ENCODE measurements around the gene DPH5. TPM values are rescaled to one million over a fixed set of nuclear protein-coding genes. Genes with fewer than 3 reads are reported as not detected.

The DPH5 gene
- total and polyA plus RNA-seq, 2 donors (not counting 3 experiments of a cell fraction or from before 2014, with no cell fraction given) = 37.2 to 43.6 TPM

DNA sequence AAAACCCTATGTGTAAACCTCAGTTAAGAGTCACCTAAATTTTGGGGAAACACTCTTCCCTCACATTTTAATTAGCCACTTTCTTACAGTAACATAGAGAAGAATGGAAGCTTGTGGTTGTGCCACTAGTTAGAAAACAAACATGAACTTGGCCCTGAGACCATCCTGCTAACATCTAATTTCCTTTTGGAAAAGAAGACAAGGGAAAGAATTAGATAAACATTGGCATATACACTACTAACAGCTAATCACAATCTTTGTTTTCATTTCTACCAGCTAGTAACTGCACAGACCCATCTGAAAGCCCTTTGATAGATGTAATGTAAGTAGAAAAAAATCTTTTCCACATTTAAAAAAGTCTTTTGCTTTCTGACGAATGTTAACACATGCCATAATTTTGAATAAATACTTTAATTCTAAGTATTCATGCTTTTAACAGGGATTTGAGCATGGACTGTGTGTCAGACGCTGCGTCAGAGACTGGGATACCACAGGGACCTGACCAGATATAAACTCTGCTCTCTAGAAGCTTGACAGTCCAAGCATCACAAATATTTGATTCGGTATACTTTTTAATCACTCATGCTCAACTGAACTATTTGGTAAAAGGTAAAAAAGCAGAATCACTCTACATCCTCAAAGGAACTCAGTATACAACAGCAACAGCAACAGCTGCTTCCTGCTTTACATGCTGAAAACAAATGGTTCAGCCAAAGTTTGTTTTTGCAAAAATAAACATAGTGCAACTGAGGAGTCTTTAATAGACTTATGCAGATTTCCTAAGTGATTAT lies 30.2 kb downstream of the DPH5 start:
- DNase-seq (ENCODE audit: low read depth, low spot score) (peak; percentile 90), FAIRE-seq (peak; percentile 75)
- Histone ChIP-seq H3K27ac (ENCODE audit: insufficient read depth, low read depth, low read length) (peak overlapping the region; percentile 95), H3K36me3 (ENCODE audit: control insufficient read depth in 2 of 2, extremely low read depth in 1 of 2, insufficient read depth in 2 of 2, low read length in 2 of 2) (no peaks in the 10 kb centered on the region), H3K9me3 (replicated peaks; ENCODE audit: control insufficient read depth, insufficient read depth, low read length) (no peaks in the 10 kb centered on the region), H3K9me1 (replicated peaks; ENCODE audit: control insufficient read depth, extremely low read depth, insufficient read depth, low read length) (no peaks in the 10 kb centered on the region), H3K79me2 (ENCODE audit: control insufficient read depth, insufficient read depth, low read length) (no peaks in the 10 kb centered on the region), H3K4me3 (replicated peaks in 1 of 3; ENCODE audit: insufficient read depth in 1 of 3, low read depth in 1 of 3, low read length in 3 of 3) (peak overlapping the region in 1 of 3 experiments; percentile 59), H2AFZ (ENCODE audit: low read depth, low read length) (no peak overlapping the region), H3K9ac (replicated peaks; ENCODE audit: extremely low read depth, insufficient read depth, low read length) (peak overlapping the region; percentile 87), H3K27me3 (ENCODE audit: control insufficient read depth in 2 of 2, insufficient read depth in 2 of 2, low read length in 2 of 2) (no peaks in the 10 kb centered on the region), H4K20me1 (replicated peaks; ENCODE audit: control insufficient read depth, extremely low read depth, insufficient read depth, low read length) (no peaks in the 10 kb centered on the region), H3K4me2 (ENCODE audit: insufficient read depth, low read length) (peak overlapping the region; percentile 96), H3K4me1 (ENCODE audit: control insufficient read depth, extremely low read depth, insufficient read depth, low read length) (peaks cover 31% of the 10 kb centered on the region)
- POLR2A ChIA-PET = interaction anchor here (1.1 to 1.5 kb wide), 3 partner anchors 11 to 243 kb away, joined by 3 to 6 read pairs (median 5); no protein-coding TSS in a partner anchor
- CTCF ChIA-PET = interaction anchor here (0.8 to 2.2 kb wide), 6 partner anchors 10 to 293 kb away, joined by 3 to 9 read pairs (median 5); no protein-coding TSS in a partner anchor
- dilution Hi-C loops (cut with MboI; ENCODE audit: extremely low pct_ligation_motif_present, low sequenced_read_pairs) = no loop called here
- TF ChIP-seq GATA2 (IDR thresholded peaks at IDR 0.05; ENCODE audit: insufficient read depth, insufficient read length, low read depth, low read length) = no peak
- peak; percentile 1 for TF ChIP-seq POLR2AphosphoS5 (IDR thresholded peaks at IDR 0.05; ENCODE audit: insufficient read depth, low read depth, low read length)
- intact Hi-C loops (cut with micrococcal nuclease) = loop anchor here (1.0 kb wide), 1 partner anchor 11 kb away; no protein-coding TSS in a partner anchor
- BruUV-seq (replicated peaks) = TSS peak; percentile 57

DNA sequence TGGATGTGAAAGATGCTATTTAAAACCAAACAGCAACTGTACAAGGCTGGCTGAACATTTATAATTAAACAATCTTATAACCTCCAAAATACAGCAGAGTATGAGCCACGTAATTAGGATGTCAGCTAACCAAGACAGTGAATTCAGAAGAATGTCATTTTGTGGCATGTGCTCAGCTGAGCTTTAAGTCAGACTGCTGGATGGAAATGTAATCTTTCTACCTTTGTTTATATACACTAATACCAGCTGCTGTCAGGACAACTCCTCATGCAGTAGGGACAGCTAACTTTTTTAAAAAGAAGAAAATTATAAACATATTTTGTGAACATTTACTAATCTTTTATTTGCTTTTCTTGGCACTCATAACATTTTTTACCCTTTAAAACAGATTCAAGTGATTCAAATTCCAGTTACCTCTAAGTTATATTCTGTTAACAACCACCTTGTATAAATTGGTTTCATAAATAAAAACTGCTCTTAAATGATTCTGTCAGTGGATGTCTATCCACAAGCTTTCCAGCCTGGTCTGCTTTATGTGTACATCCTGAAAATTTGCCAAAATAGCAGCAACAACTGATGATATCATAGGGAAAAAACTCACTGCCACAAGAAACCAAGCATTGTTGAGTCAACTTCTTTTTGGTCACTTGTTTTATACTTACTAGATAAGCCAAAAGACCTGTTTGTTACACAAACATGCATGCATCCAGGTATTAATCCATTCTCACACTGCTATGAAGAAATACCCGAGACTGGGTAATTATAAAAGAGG lies 36.1 kb downstream of the DPH5 start:
- Histone ChIP-seq H3K27ac (ENCODE audit: insufficient read depth, low read depth, low read length) (peak overlapping the region; percentile 75), H3K36me3 (ENCODE audit: control insufficient read depth in 2 of 2, extremely low read depth in 1 of 2, insufficient read depth in 2 of 2, low read length in 2 of 2) (no peaks in the 10 kb centered on the region), H3K9me3 (replicated peaks; ENCODE audit: control insufficient read depth, insufficient read depth, low read length) (no peaks in the 10 kb centered on the region), H3K9me1 (replicated peaks; ENCODE audit: control insufficient read depth, extremely low read depth, insufficient read depth, low read length) (no peaks in the 10 kb centered on the region), H2AFZ (ENCODE audit: low read depth, low read length) (no peak overlapping the region), H3K4me2 (ENCODE audit: insufficient read depth, low read length) (peak overlapping the region; percentile 0), H4K20me1 (replicated peaks; ENCODE audit: control insufficient read depth, extremely low read depth, insufficient read depth, low read length) (no peaks in the 10 kb centered on the region), H3K4me1 (ENCODE audit: control insufficient read depth, extremely low read depth, insufficient read depth, low read length) (peaks cover 18% of the 10 kb centered on the region), H3K9ac (replicated peaks; ENCODE audit: extremely low read depth, insufficient read depth, low read length) (peak overlapping the region; percentile 28), H3K79me2 (ENCODE audit: control insufficient read depth, insufficient read depth, low read length) (no peaks in the 10 kb centered on the region), H3K4me3 (replicated peaks in 1 of 3; ENCODE audit: insufficient read depth in 1 of 3, low read depth in 1 of 3, low read length in 3 of 3) (no peak overlapping the region), H3K27me3 (ENCODE audit: control insufficient read depth in 2 of 2, insufficient read depth in 2 of 2, low read length in 2 of 2) (no peaks in the 10 kb centered on the region)
- ChIA-PET POLR2A (interaction anchor here (1.1 kb wide), 1 partner anchor 247 kb away, joined by 6 read pairs; no protein-coding TSS in a partner anchor), CTCF (interaction anchor here (0.6 to 2.9 kb wide), 4 partner anchors 14 to 299 kb away, joined by 3 to 7 read pairs (median 4); no protein-coding TSS in a partner anchor)
- no peak for FAIRE-seq
- intact Hi-C loops (cut with micrococcal nuclease) = no loop called here
- dilution Hi-C loops (cut with MboI; ENCODE audit: extremely low pct_ligation_motif_present, low sequenced_read_pairs) = no loop called here
- peak; percentile 91 for DNase-seq (ENCODE audit: low read depth, low spot score)
- no TSS peak for BruUV-seq (replicated peaks)
- no peak for TF ChIP-seq POLR2AphosphoS5 (IDR thresholded peaks at IDR 0.05; ENCODE audit: insufficient read depth, low read depth, low read length)
- TF ChIP-seq JUN (IDR thresholded peaks at IDR 0.05; ENCODE audit: borderline replicate concordance, insufficient read depth, insufficient read length, low read depth) = peak; percentile 50
- peak; percentile 31 for TF ChIP-seq GATA2 (IDR thresholded peaks at IDR 0.05; ENCODE audit: insufficient read depth, insufficient read length, low read depth, low read length)
- no peak for TF ChIP-seq EZH2 (IDR thresholded peaks at IDR 0.05; ENCODE audit: borderline replicate concordance, low read depth, low read length, severe bottlenecking)
- TF ChIP-seq, protein P1, sequence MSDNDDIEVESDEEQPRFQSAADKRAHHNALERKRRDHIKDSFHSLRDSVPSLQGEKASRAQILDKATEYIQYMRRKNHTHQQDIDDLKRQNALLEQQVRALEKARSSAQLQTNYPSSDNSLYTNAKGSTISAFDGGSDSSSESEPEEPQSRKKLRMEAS (IDR thresholded peaks at IDR 0.05; ENCODE audit: insufficient read depth, insufficient read length) = no peak
- TF ChIP-seq MYC (IDR thresholded peaks at IDR 0.05; ENCODE audit: low read depth, low read length) = no peak
- TF ChIP-seq, protein P2, sequence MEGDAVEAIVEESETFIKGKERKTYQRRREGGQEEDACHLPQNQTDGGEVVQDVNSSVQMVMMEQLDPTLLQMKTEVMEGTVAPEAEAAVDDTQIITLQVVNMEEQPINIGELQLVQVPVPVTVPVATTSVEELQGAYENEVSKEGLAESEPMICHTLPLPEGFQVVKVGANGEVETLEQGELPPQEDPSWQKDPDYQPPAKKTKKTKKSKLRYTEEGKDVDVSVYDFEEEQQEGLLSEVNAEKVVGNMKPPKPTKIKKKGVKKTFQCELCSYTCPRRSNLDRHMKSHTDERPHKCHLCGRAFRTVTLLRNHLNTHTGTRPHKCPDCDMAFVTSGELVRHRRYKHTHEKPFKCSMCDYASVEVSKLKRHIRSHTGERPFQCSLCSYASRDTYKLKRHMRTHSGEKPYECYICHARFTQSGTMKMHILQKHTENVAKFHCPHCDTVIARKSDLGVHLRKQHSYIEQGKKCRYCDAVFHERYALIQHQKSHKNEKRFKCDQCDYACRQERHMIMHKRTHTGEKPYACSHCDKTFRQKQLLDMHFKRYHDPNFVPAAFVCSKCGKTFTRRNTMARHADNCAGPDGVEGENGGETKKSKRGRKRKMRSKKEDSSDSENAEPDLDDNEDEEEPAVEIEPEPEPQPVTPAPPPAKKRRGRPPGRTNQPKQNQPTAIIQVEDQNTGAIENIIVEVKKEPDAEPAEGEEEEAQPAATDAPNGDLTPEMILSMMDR (IDR thresholded peaks at IDR 0.05; ENCODE audit: extremely low read depth in 1 of 2, insufficient read depth in 1 of 2, low read depth in 1 of 2, low read length in 2 of 2) = no peak
- TF ChIP-seq POLR2A (IDR thresholded peaks at IDR 0.05; ENCODE audit: low read depth, low read length) = no peak
- TF ChIP-seq FOS (IDR thresholded peaks at IDR 0.05; ENCODE audit: borderline replicate concordance, insufficient read depth, low read length) = peak; percentile 21

Data from endothelial cell of umbilical vein (primary cell).